Type B pancreatic cell (in vitro differentiated cells): ENCODE measurements around the gene CDHR2. TPM values are rescaled to one million over a fixed set of nuclear protein-coding genes. Genes with fewer than 3 reads are reported as not detected.

Source experiments
- DNase-seq: peaks from one replicate; pipeline ENCODE4 v3.0.0; 2021; ENCODE audit warnings: mixed read lengths; ENCODE audit not compliant: unreplicated experiment; ENCODE audit errors: extremely low spot score
- H3K27ac Mint-ChIP-seq: 2 replicates; pipeline ENCODE4 v1.8.0; 2021; ENCODE audit warnings: mild to moderate bottlenecking, mixed read lengths
- H3K27me3 Mint-ChIP-seq: 2 replicates; pipeline ENCODE4 v1.8.0; 2021; ENCODE audit warnings: mixed read lengths
- H3K36me3 Mint-ChIP-seq: 2 replicates; pipeline ENCODE4 v1.8.0; 2021; ENCODE audit warnings: mixed read lengths
- H3K4me1 Mint-ChIP-seq: one replicate; pipeline ENCODE4 v1.8.0; 2021; ENCODE audit warnings: mixed read lengths; ENCODE audit not compliant: unreplicated experiment
- H3K4me3 Mint-ChIP-seq: 2 replicates; pipeline ENCODE4 v1.8.0; 2021; ENCODE audit warnings: mild to moderate bottlenecking, mixed read lengths
- H3K9me3 Mint-ChIP-seq: 2 replicates; pipeline ENCODE4 v1.8.0; 2021; ENCODE audit warnings: mixed read lengths
- CTCF ChIP-seq: fragments of 200-600 bp; sonication (generic); conservative IDR thresholded peaks from 2 replicates; pipeline ENCODE4 v1.5.0; 2021; ENCODE audit warnings: antibody characterized with exemption, mild to moderate bottlenecking
- total RNA-seq: library from RNA; stranded (reverse); gene quantifications from 2 replicates; pipeline ENCODE4 v1.2.1, GENCODE V29; 2021; ENCODE audit warnings: low replicate concordance

CDHR2 gene
- total RNA-seq, 1 donor from 2014 or later = 4.1 TPM

DNA sequence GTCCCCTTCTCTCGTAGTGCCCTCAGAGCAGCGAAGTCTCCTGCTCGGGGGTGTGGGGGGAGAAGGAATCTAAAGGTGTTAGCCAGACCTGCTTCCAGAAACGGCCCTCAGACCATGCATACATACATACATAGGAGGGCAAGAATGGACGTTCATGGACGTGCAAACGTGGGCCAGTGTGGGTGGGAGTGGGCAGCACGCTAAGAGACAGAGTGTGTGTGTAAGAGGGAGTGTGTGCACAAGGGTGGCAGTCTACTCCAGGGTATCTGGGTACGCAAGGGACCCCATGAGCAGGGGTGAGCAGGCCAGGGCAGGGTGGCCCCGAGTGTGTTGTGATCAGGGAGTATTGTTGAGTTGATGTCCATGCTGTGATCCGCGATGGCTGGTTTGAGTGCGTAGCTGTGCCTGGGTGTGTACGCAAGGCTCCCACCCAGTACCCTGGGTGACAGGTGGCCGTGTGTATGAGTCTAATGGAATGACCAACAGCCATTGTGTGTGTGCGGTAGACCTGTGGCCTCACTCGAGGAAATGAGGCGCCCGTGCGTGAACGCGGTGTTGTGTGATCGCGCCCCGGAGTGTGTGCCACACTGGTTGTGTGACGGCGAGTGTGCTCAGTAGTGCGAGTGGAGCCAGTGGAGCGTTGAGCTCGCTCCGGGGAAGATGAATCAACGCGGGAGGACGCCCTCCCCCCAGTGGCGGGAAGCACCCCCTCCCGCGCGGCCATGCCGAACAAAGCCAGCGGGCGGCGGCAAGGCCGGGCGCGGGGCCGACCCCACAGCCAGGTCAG lies 60.0 kb downstream of the CDHR2 start:
- Mint-ChIP-seq H3K27ac (no peak overlapping the region), H3K4me1 (peaks cover 8% of the 10 kb centered on the region), H3K27me3 (peaks cover 39% of the 10 kb centered on the region), H3K9me3 (no peaks in the 10 kb centered on the region), H3K4me3 (peak overlapping the region; percentile 93), H3K36me3 (no peaks in the 10 kb centered on the region)
- TF ChIP-seq CTCF = no peak
- no peak for DNase-seq

DNA sequence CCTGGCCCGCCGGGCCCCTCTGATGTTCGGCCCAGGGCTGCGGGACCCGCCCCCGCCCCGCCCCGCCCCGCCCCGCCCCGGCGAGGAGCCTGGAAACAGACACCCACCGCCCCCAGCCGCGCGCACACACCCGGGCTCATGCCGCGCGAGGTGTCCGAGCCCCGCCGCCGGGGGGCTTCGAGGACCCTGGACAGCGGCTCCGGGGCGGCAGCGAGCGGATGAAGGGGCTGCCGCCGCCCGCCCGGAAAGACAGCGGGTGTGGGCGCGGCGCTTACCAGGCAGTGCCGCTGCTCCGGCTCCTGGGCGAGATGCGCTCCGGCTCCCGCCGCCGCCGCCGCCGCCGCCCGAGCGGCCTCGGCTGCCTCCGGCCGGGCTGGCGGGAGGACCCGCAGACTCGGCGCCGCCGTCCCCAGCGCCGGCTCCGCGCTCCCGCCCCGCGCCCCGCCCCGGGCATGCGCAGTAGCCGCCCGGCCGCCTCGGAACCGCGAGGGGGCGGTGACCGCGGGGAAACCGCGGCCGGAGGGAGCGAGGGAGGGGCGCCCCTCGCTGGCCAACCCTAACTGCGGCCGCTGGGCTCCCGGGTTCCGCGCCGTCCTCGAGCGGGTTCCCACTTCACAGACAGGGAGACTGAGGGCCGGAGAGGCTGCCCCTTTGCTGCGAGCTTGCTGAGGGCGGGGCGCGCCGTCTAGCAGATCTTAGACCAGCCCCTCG lies 60.7 kb downstream of the CDHR2 start, which contains the start of gene GPRIN1:
Gene GPRIN1, minus strand, starts transcription at position 433 of the 711 bp plus-strand sequence. CDS start 10,322 bp downstream, outside the sequence.
- Mint-ChIP-seq H3K4me3 (peak within 1 kb of the TSS; percentile 93), H3K36me3 (no peaks in the 10 kb centered on the region), H3K4me1 (peaks cover 7% of the 10 kb centered on the region), H3K9me3 (no peaks in the 10 kb centered on the region), H3K27me3 (peaks cover 45% of the 10 kb centered on the region), H3K27ac (no peak within 1 kb of the TSS)
- peak; percentile 49 for TF ChIP-seq CTCF
- DNase-seq = peak; percentile 82

GRCh38 chr5:176610435-176610773 lies 61.3 kb downstream of the CDHR2 start:
- H3K27ac Mint-ChIP-seq = no peak overlapping the region
- H3K9me3 Mint-ChIP-seq = no peaks in the 10 kb centered on the region
- DNase-seq = no peak
- H3K4me3 Mint-ChIP-seq = peak overlapping the region; percentile 77
- H3K27me3 Mint-ChIP-seq = peaks cover 49% of the 10 kb centered on the region
- no peaks in the 10 kb centered on the region for H3K36me3 Mint-ChIP-seq
- H3K4me1 Mint-ChIP-seq = peaks cover 7% of the 10 kb centered on the region
- peak; percentile 7 for TF ChIP-seq CTCF

DNA sequence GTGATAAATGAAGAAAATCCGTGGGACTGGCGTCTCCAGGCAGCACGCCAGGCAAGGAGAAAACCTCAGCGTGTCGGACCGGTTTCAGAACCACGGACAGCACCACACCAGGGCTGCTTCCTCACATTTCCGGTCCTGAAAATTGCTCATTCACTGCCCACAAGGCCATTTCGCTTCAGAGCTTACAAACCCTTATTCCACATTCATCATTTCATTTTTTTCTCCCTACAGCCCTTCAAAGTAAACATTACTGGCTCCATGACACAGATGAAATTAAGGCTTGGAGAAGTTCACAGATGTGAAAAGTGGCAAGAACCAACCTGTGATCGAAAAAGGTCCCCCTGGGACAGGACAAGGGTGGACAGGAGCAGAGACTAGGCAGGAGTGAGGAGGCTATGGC lies 62.3 kb downstream of the CDHR2 start:
- H3K36me3 Mint-ChIP-seq = no peaks in the 10 kb centered on the region

GRCh38 chr5:176612008-176612407 lies 62.9 kb downstream of the CDHR2 start:
- no peaks in the 10 kb centered on the region for H3K9me3 Mint-ChIP-seq

More for the DNA sequence above, 62.3 kb downstream of the CDHR2 start:
- TF ChIP-seq CTCF = no peak
- Mint-ChIP-seq H3K27me3 (peaks cover 59% of the 10 kb centered on the region), H3K27ac (no peak overlapping the region), H3K4me1 (peaks cover 7% of the 10 kb centered on the region), H3K9me3 (no peaks in the 10 kb centered on the region), H3K4me3 (peak overlapping the region; percentile 14)
- DNase-seq = peak; percentile 83

More at GRCh38 chr5:176612008-176612407, 62.9 kb downstream of the CDHR2 start:
- H3K36me3 Mint-ChIP-seq = no peaks in the 10 kb centered on the region
- H3K27ac Mint-ChIP-seq = no peak overlapping the region
- DNase-seq = no peak
- peaks cover 7% of the 10 kb centered on the region for H3K4me1 Mint-ChIP-seq
- peaks cover 65% of the 10 kb centered on the region for H3K27me3 Mint-ChIP-seq
- TF ChIP-seq CTCF = no peak
- peak overlapping the region; percentile 35 for H3K4me3 Mint-ChIP-seq
